Stomach (tissue), 9 donors: ENCODE data around the gene SCGB1C2. TPM values are rescaled to one million over a fixed set of nuclear protein-coding genes. Genes with fewer than 3 reads are reported as not detected.

Source experiments
- DNase-seq, 2 donors: peaks; one replicate each; pipeline versions ENCODE4 v3.0.0 to v3.0.0-alpha.2; 2013 to 2019
- H3K27ac ChIP-seq, 5 donors: fragments of 200-600 bp in 4 of 5; sonication (generic) in 4 of 5; one replicate each; pipeline ENCODE4 v1.5.1; 2013 to 2019; ENCODE audit warnings: mild to moderate bottlenecking in 1 of 5, moderate library complexity in 1 of 5
- H3K27me3 ChIP-seq, 3 donors: fragments of 200-600 bp; sonication (generic); one replicate each; pipeline ENCODE4 v1.5.1; 2017 to 2019; ENCODE audit warnings: mixed run types in 1 of 3
- H3K36me3 ChIP-seq, 4 donors: fragments of 200-600 bp; sonication (generic); 1 replicate in 3 of 4; 2 replicates in 1 of 4; pipeline ENCODE4 v1.5.1; 2016 to 2019
- H3K4me1 ChIP-seq, 4 donors: fragments of 200-600 bp; sonication (generic); one replicate each; pipeline ENCODE4 v1.5.1; 2016 to 2019
- H3K4me3 ChIP-seq, 4 donors: fragments of 200-600 bp; sonication (generic) in 3 of 4; one replicate each; pipeline ENCODE4 v1.5.1; 2016 to 2019; ENCODE audit warnings: mild to moderate bottlenecking in 1 of 4
- H3K9me3 ChIP-seq, 4 donors: fragments of 200-600 bp; sonication (generic); one replicate each; pipeline ENCODE4 v1.5.1; 2016 to 2019
- EP300 ChIP-seq: sonication (generic); formaldehyde crosslinking; IDR thresholded peaks from one replicate; pipeline ENCODE4 v1.6.1; 2017; ENCODE audit warnings: antibody characterized with exemption
- POLR2A ChIP-seq, 4 donors: fragments of 450-650 bp; IDR thresholded peaks; one replicate each; pipeline ENCODE4 v1.6.1; 2016; ENCODE audit warnings: antibody characterized with exemption in 4 of 4, control low read depth in 2 of 4, mild to moderate bottlenecking in 1 of 4, moderate library complexity in 1 of 4
- POLR2AphosphoS5 ChIP-seq, 3 donors: sonication (generic); formaldehyde crosslinking; IDR thresholded peaks; one replicate each; pipeline ENCODE4 v1.6.1; 2016; ENCODE audit warnings: antibody characterized with exemption in 3 of 3
- WGBS, 5 donors: extraction: QIAGEN DNeasy Blood & Tissue Kit in 3 of 5; methylation state at CpG; one replicate each; pipeline versions ENCODE4 v1.1.5 to v1.1.7; 2013 to 2018; 5-methylcytosine and 5-hydroxymethylcytosine counted together
- intact Hi-C: fragments of 100-400 bp; cut with DNase I; formaldehyde crosslinking; loops from one replicate; pipeline ENCODE4 v1.15.1; 2023; ENCODE audit warnings: low total_unique reads
- polyA plus RNA-seq, 3 donors: library from polyadenylated mRNA; stranded (reverse); fragments of 200-250 nt; gene quantifications; one replicate each; pipeline ENCODE4 v1.2.3, GENCODE V29; 2013
- small RNA-seq, 4 donors: library from RNA; depleted of rRNA; stranded (forward); fragments of <200 nt; gene quantifications; one replicate each; pipeline ENCODE3, GENCODE V24; 2016
- total RNA-seq, 5 donors: library from RNA; depleted of rRNA; stranded (reverse); fragments of >200 nt; gene quantifications; one replicate each; pipeline versions ENCODE4 v1.1.0 to v1.2.3, GENCODE V29; 2014 to 2016
- TF ChIP-seq, protein P1 (sequence below), 7 experiments: fragments of 450-650 bp in 4 of 7; fragments of 200-600 bp in 3 of 7; sonication (generic) in 3 of 7; IDR thresholded peaks; one replicate each; pipeline ENCODE4 v1.5.1; 2016 to 2019; ENCODE audit warnings: antibody characterized with exemption in 7 of 7, control low read depth in 2 of 7, mild to moderate bottlenecking in 1 of 7
- donor health status: healthy with polysubstance abuse.
- donor health status: Bipolar disorder and iron deficiency.
- donor health status: healthy.

Gene SCGB1C2
- total and polyA plus RNA-seq, 8 donors, result not detected

- TF ChIP-seq POLR2A (IDR thresholded peaks at IDR 0.05), result no peak
- TF ChIP-seq, protein P1, sequence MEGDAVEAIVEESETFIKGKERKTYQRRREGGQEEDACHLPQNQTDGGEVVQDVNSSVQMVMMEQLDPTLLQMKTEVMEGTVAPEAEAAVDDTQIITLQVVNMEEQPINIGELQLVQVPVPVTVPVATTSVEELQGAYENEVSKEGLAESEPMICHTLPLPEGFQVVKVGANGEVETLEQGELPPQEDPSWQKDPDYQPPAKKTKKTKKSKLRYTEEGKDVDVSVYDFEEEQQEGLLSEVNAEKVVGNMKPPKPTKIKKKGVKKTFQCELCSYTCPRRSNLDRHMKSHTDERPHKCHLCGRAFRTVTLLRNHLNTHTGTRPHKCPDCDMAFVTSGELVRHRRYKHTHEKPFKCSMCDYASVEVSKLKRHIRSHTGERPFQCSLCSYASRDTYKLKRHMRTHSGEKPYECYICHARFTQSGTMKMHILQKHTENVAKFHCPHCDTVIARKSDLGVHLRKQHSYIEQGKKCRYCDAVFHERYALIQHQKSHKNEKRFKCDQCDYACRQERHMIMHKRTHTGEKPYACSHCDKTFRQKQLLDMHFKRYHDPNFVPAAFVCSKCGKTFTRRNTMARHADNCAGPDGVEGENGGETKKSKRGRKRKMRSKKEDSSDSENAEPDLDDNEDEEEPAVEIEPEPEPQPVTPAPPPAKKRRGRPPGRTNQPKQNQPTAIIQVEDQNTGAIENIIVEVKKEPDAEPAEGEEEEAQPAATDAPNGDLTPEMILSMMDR (IDR thresholded peaks at IDR 0.05), result no peak
- peak in 1 of 3 donors; percentile 24 for TF ChIP-seq POLR2AphosphoS5 (IDR thresholded peaks at IDR 0.05)
- peak; percentile 72 to 75 for DNase-seq
- peak overlapping the region in 3 of 5 donors; percentile 8 to 67 (median 49) for H3K27ac ChIP-seq
- H3K4me1 ChIP-seq, result peaks cover 18 to 44% (median 37%) of the 10 kb centered on the region in 4 donors
- no peaks in the 10 kb centered on the region for H3K9me3 ChIP-seq
- peaks cover 12 to 72% (median 23%) of the 10 kb centered on the region in 3 donors for H3K27me3 ChIP-seq
- 36 to 63% (median 43%) methylated on average over 14 to 18 of the region's 18 CpGs for WGBS, 5 donors
- peak overlapping the region; percentile 40 to 75 (median 44) for H3K4me3 ChIP-seq
- intact Hi-C loops, result no loop called here
- no peaks in the 10 kb centered on the region for H3K36me3 ChIP-seq
Observed at GRCh38 chr17:182050-182751, 44.8 kb downstream of the SCGB1C2 start.

DNA sequence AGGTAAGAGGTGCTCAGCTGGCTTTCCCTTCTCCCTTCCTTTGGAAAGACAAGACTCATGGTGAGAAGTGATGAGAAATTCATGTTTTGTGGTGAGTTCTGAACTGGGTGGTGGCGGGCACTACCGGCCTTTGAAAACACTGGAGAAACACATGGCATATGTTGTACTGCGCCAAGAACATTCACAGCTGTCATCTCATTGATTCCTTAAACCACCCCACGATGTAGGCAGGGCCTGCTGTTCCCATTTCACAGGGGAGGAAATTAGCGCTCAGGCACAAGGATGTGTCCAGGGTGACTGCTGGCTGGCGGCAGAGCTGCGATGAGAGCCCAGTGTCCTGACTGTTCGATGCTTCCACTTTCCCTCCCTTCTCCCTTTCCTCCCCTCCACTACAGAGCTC, 45.7 kb downstream of the SCGB1C2 start:
- H3K4me3 ChIP-seq, result peak overlapping the region in 1 of 4 donors; percentile 75
- peaks cover 18 to 44% (median 37%) of the 10 kb centered on the region in 4 donors for H3K4me1 ChIP-seq
- WGBS, 5 donors, result 81 to 95% (median 88%) methylated on average over 8 of the region's 8 CpGs
- intact Hi-C loops, result no loop called here
- H3K27ac ChIP-seq, result peak overlapping the region in 1 of 5 donors; percentile 67
- DNase-seq, result no peak
- TF ChIP-seq EP300, result no peak
- TF ChIP-seq POLR2A (IDR thresholded peaks at IDR 0.05), result no peak
- no peak for TF ChIP-seq POLR2AphosphoS5 (IDR thresholded peaks at IDR 0.05)
- TF ChIP-seq, protein P1 (IDR thresholded peaks at IDR 0.05), result no peak
- no peaks in the 10 kb centered on the region for H3K36me3 ChIP-seq
- H3K9me3 ChIP-seq, result no peaks in the 10 kb centered on the region
- peaks cover 12 to 67% (median 23%) of the 10 kb centered on the region in 3 donors for H3K27me3 ChIP-seq

DNA sequence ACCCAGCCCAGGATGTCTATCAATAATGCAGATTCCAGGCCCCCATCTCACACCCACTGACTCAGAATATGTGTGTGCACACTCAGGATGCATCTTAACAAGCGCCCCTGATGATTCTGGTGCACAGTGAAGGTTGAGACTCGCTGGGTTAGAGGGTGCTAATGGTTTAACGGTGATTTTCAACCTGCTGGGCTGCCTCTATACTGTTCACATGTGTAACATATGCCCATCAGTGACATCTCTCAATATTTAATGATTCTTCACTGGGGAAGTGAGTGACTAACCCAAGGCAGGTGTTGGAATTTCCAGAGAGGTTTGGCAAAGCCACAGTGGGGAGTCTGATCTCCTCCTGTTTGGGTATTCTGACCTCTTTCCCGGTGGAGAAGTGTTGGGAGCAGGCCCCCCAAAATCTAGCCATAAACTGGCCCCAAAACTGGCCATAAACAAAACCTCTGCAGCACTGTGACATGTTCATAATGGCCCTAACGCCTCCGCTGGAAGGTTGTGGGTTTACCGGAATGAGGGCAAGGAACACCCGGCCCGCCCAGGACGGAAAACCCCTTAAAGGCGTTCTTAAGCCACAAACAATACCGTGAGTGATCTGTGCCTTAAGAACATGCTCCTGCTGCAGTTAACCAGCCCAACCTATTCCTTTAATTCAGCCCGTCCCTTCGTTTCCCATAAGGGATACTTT, 48.2 kb downstream of the SCGB1C2 start:
- Histone ChIP-seq H3K9me3 (no peaks in the 10 kb centered on the region), H3K4me3 (no peak overlapping the region), H3K36me3 (no peaks in the 10 kb centered on the region), H3K27me3 (peaks cover 5 to 46% (median 5%) of the 10 kb centered on the region in 3 donors), H3K27ac (no peak overlapping the region), H3K4me1 (peaks cover 9 to 22% (median 17%) of the 10 kb centered on the region in 4 donors)
- TF ChIP-seq EP300, result no peak
- TF ChIP-seq POLR2AphosphoS5 (IDR thresholded peaks at IDR 0.05), result no peak
- TF ChIP-seq POLR2A (IDR thresholded peaks at IDR 0.05), result no peak
- TF ChIP-seq, protein P1 (IDR thresholded peaks at IDR 0.05), result no peak
- peak in 1 of 2 donors; percentile 39 for DNase-seq
- intact Hi-C loops, result no loop called here
- 48 to 78% (median 60%) methylated on average over 9 to 14 of the region's 14 CpGs for WGBS, 5 donors

- H3K4me3 ChIP-seq, result no peak overlapping the region
- H3K4me1 ChIP-seq, result peaks cover 0 to 11% (median 8%) of the 10 kb centered on the region in 4 donors
- no peaks in the 10 kb centered on the region for H3K9me3 ChIP-seq
- DNase-seq, result no peak
- peaks cover 0 to 32% (median 0%) of the 10 kb centered on the region in 3 donors for H3K27me3 ChIP-seq
- no peaks in the 10 kb centered on the region for H3K36me3 ChIP-seq
- 60 to 74% (median 65%) methylated on average over 2 of the region's 2 CpGs for WGBS, 5 donors
- intact Hi-C loops, result no loop called here
- TF ChIP-seq, protein P1 (IDR thresholded peaks at IDR 0.05), result no peak
- TF ChIP-seq POLR2AphosphoS5 (IDR thresholded peaks at IDR 0.05), result no peak
- no peak for TF ChIP-seq POLR2A (IDR thresholded peaks at IDR 0.05)
- no peak for TF ChIP-seq EP300
- no peak overlapping the region for H3K27ac ChIP-seq
Observed at GRCh38 chr17:187130-187529, 49.8 kb downstream of the SCGB1C2 start.

Small RNAs within 50 kb of the gene (small RNA-seq; reads per million reads assigned to genes)
- 0 reads per million in 4 donors for gene RF00026

Other genes with a start within 250 kb of the SCGB1C2 start
- gene DOC2B, start 44.1 kb downstream of the SCGB1C2 start, total RNA-seq, result 10 to 100 TPM in 1 of 5 donors, 1 to 10 TPM in 3, under 1 TPM in 1; 0.45 to 11.7 (median 5.1) TPM
- 1 to 10 TPM; 1.5 to 3.8 (median 1.8) TPM for gene DOC2B, start 44.1 kb downstream of the SCGB1C2 start, polyA plus RNA-seq
- 10 to 100 TPM in 3 of 5 donors, 1 to 10 TPM in 2; 4.9 to 38.5 (median 16.0) TPM for gene RPH3AL, start 215.2 kb downstream of the SCGB1C2 start, total RNA-seq
- 10 to 100 TPM in 2 of 3 donors, 1 to 10 TPM in 1; 5.1 to 20.0 (median 18.9) TPM for gene RPH3AL, start 215.2 kb downstream of the SCGB1C2 start, polyA plus RNA-seq